Measurements from ENCODE around the gene UBE3C.
A peak's percentile ranks its signal among the peaks of the same experiment; 100 is the strongest.

The UBE3C gene

GRCh38 chr7:157309988-157310668 is 171.4 kb downstream of the UBE3C start:
- H3K27ac ChIP-seq = peak overlapping the region; percentile 98
- in situ Hi-C loops (cut with HindIII; ENCODE audit: low pct_ligation_motif_present, low sequenced_read_pairs) = no loop called here
- no peak for TF ChIP-seq CTCF (IDR thresholded peaks at IDR 0.05; ENCODE audit: low read depth, low read length, missing control alignments)
- no peak overlapping the region for H3K4me3 ChIP-seq (ENCODE audit: low read depth, low read length)
- H3K27me3 ChIP-seq (replicated peaks) = no peaks in the 10 kb centered on the region
- H3K36me3 ChIP-seq (replicated peaks) = no peaks in the 10 kb centered on the region
- peak; percentile 94 for DNase-seq

- no peaks in the 10 kb centered on the region for H3K36me3 ChIP-seq (replicated peaks)
- peak overlapping the region; percentile 98 for H3K27ac ChIP-seq
- H3K27me3 ChIP-seq (replicated peaks) = no peaks in the 10 kb centered on the region
- no peak overlapping the region for H3K4me3 ChIP-seq (ENCODE audit: low read depth, low read length)
- no peak for DNase-seq
- TF ChIP-seq CTCF (IDR thresholded peaks at IDR 0.05; ENCODE audit: low read depth, low read length, missing control alignments) = no peak
- in situ Hi-C loops (cut with HindIII; ENCODE audit: low pct_ligation_motif_present, low sequenced_read_pairs) = no loop called here
Observed at GRCh38 chr7:157310676-157311185, 172.0 kb downstream of the UBE3C start.

GRCh38 chr7:157312941-157313340 is 174.2 kb downstream of the UBE3C start:
- no peak overlapping the region for H3K27ac ChIP-seq
- no peak for DNase-seq
- in situ Hi-C loops (cut with HindIII; ENCODE audit: low pct_ligation_motif_present, low sequenced_read_pairs) = no loop called here
- TF ChIP-seq CTCF (IDR thresholded peaks at IDR 0.05; ENCODE audit: low read depth, low read length, missing control alignments) = no peak
- H3K4me3 ChIP-seq (ENCODE audit: low read depth, low read length) = no peak overlapping the region
- no peaks in the 10 kb centered on the region for H3K36me3 ChIP-seq (replicated peaks)
- no peaks in the 10 kb centered on the region for H3K27me3 ChIP-seq (replicated peaks)

- H3K4me3 ChIP-seq (ENCODE audit: low read depth, low read length) = no peak overlapping the region
- in situ Hi-C loops (cut with HindIII; ENCODE audit: low pct_ligation_motif_present, low sequenced_read_pairs) = no loop called here
- TF ChIP-seq CTCF (IDR thresholded peaks at IDR 0.05; ENCODE audit: low read depth, low read length, missing control alignments) = no peak
- H3K27me3 ChIP-seq (replicated peaks) = no peaks in the 10 kb centered on the region
- no peak overlapping the region for H3K27ac ChIP-seq
- DNase-seq = no peak
- no peaks in the 10 kb centered on the region for H3K36me3 ChIP-seq (replicated peaks)
Observed at GRCh38 chr7:157313645-157314044, 174.9 kb downstream of the UBE3C start.

GRCh38 chr7:157318015-157318706 is 179.4 kb downstream of the UBE3C start:
- Histone ChIP-seq H3K36me3 (replicated peaks) (no peaks in the 10 kb centered on the region), H3K4me3 (ENCODE audit: low read depth, low read length) (no peak overlapping the region), H3K27me3 (replicated peaks) (no peaks in the 10 kb centered on the region), H3K27ac (peak overlapping the region; percentile 71)
- in situ Hi-C loops (cut with HindIII; ENCODE audit: low pct_ligation_motif_present, low sequenced_read_pairs) = no loop called here
- no peak for TF ChIP-seq CTCF (IDR thresholded peaks at IDR 0.05; ENCODE audit: low read depth, low read length, missing control alignments)
- DNase-seq = peak; percentile 62
